Measurements from ENCODE around the gene CYB5A. TPM values are rescaled to one million over a fixed set of nuclear protein-coding genes. Genes with fewer than 3 reads are reported as not detected.

Gene CYB5A
- total RNA-seq, 2 experiments from 2014 or later = 48.5 to 51.5 TPM

- Mint-ChIP-seq H3K27ac (peak overlapping the region; percentile 66), H3K36me3 (peaks cover 2% of the 10 kb centered on the region), H3K4me1 (peaks cover 25% of the 10 kb centered on the region), H3K4me3 (no peak overlapping the region), H3K27me3 (no peaks in the 10 kb centered on the region), H3K9me3 (no peaks in the 10 kb centered on the region)
- no peak for DNase-seq
Measured at GRCh38 chr18:74251297-74252038, 40.3 kb downstream of the CYB5A start.

DNA sequence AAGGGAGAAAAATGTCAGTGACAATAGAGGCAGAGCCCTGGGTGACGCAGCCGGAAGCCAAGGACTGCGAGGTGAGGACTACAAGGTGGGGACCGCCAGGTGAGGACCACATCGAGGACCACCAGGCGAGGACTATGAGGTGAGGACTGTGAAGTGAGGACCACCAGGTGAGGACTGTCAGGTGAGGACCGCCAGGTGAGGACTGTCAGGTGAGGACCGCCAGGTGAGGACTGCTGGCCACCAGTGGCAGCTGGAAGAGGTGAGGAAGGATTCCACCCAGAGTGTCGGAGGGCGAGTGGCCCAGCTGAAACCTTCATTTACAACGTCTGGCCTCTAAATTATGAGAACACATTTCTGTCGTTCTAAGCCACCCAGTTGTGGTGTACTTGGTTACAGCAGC is 41.6 kb downstream of the CYB5A start:
- Mint-ChIP-seq H3K27me3 (no peaks in the 10 kb centered on the region), H3K9me3 (no peaks in the 10 kb centered on the region), H3K36me3 (peaks cover 2% of the 10 kb centered on the region), H3K4me3 (no peak overlapping the region), H3K27ac (no peak overlapping the region), H3K4me1 (peaks cover 25% of the 10 kb centered on the region)
- DNase-seq = no peak

DNA sequence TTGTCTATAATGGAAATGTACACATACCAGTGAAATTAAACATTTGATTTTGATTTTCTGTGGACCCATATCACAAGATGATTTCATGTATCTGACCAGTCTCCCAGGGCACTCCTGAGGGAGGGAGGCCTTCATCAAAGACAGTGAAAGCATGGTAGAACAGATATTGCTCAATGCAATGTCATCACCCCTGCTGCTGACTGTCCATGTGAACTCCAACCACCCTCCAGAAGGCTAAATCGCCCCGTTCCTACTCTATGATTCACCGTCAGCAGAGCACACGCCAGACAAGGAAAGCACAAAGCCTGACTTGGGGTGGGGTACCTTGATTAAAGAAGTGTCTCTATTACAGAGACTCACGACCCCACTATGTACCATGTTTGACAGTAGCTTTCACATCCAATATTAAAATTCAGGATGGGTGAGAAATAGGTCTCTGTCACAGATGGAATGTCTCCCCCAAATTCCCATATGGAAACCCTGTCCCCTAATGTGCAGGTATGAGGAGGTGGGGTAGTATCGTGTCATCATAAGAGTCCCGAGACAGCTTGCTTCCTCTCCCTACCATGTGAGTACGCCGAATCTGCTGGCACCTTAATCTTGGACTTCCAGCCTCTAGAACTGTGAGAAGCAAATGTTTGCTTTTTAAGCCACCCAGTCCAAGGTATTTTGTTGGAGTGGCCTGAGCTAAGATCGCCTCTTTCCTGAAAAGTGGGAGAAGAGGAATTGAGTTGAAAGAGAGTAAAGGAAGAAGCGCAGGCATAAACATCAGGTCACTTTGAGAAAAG is 42.4 kb downstream of the CYB5A start:
- Mint-ChIP-seq H3K9me3 (no peaks in the 10 kb centered on the region), H3K4me3 (no peak overlapping the region), H3K27me3 (no peaks in the 10 kb centered on the region), H3K36me3 (peaks cover 2% of the 10 kb centered on the region), H3K27ac (no peak overlapping the region), H3K4me1 (peaks cover 22% of the 10 kb centered on the region)
- no peak for DNase-seq

- Mint-ChIP-seq H3K27me3 (peaks cover 3% of the 10 kb centered on the region), H3K9me3 (no peaks in the 10 kb centered on the region), H3K36me3 (peaks cover 2% of the 10 kb centered on the region), H3K4me1 (peaks cover 22% of the 10 kb centered on the region), H3K27ac (no peak overlapping the region), H3K4me3 (no peak overlapping the region)
- peak; percentile 26 for DNase-seq
Measured at GRCh38 chr18:74248595-74248994, 43.2 kb downstream of the CYB5A start.

GRCh38 chr18:74248189-74248588 is 43.6 kb downstream of the CYB5A start:
- H3K4me3 Mint-ChIP-seq = no peak overlapping the region
- peaks cover 22% of the 10 kb centered on the region for H3K4me1 Mint-ChIP-seq
- peaks cover 2% of the 10 kb centered on the region for H3K36me3 Mint-ChIP-seq
- peak overlapping the region; percentile 13 for H3K27ac Mint-ChIP-seq
- no peak for DNase-seq
- no peaks in the 10 kb centered on the region for H3K9me3 Mint-ChIP-seq
- H3K27me3 Mint-ChIP-seq = peaks cover 3% of the 10 kb centered on the region

- H3K9me3 Mint-ChIP-seq = no peaks in the 10 kb centered on the region
- H3K36me3 Mint-ChIP-seq = no peaks in the 10 kb centered on the region
- no peak overlapping the region for H3K4me3 Mint-ChIP-seq
- H3K4me1 Mint-ChIP-seq = peaks cover 12% of the 10 kb centered on the region
- no peak for DNase-seq
- H3K27ac Mint-ChIP-seq = no peak overlapping the region
- H3K27me3 Mint-ChIP-seq = peaks cover 7% of the 10 kb centered on the region
Measured at GRCh38 chr18:74244554-74244953, 47.2 kb downstream of the CYB5A start.

DNA sequence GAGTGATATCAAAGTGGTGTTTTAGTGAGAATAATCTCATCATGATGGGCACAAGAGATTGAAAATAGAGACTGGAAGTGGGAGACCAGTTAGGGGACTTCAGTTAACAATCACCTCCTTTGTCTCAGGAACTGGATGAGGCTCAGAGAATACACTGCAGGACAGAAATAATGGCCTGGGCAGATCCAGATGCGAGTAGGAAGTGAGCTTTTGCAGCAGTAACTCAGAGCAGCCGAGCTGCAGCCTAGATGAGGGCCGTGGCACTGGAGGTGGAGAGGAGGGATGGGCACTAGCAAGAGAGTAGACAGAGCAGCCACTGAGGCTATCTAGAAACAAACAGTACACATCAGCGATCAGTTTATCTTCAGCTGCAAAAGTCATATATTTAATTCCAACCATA is 48.6 kb downstream of the CYB5A start:
- Mint-ChIP-seq H3K36me3 (no peaks in the 10 kb centered on the region), H3K27ac (no peak overlapping the region), H3K9me3 (no peaks in the 10 kb centered on the region), H3K27me3 (peaks cover 7% of the 10 kb centered on the region), H3K4me1 (peaks cover 2% of the 10 kb centered on the region), H3K4me3 (no peak overlapping the region)
- no peak for DNase-seq

- H3K27ac Mint-ChIP-seq = no peak overlapping the region
- no peak overlapping the region for H3K4me3 Mint-ChIP-seq
- no peaks in the 10 kb centered on the region for H3K4me1 Mint-ChIP-seq
- H3K9me3 Mint-ChIP-seq = no peaks in the 10 kb centered on the region
- H3K36me3 Mint-ChIP-seq = no peaks in the 10 kb centered on the region
- no peak for DNase-seq
- H3K27me3 Mint-ChIP-seq = peaks cover 7% of the 10 kb centered on the region
Measured at GRCh38 chr18:74242438-74243096, 49.2 kb downstream of the CYB5A start.

- Mint-ChIP-seq H3K27ac (no peak overlapping the region), H3K27me3 (peaks cover 10% of the 10 kb centered on the region), H3K4me3 (no peak overlapping the region), H3K36me3 (no peaks in the 10 kb centered on the region), H3K4me1 (no peaks in the 10 kb centered on the region), H3K9me3 (no peaks in the 10 kb centered on the region)
- DNase-seq = no peak
Measured at GRCh38 chr18:74241970-74242369, 49.8 kb downstream of the CYB5A start.

DNA sequence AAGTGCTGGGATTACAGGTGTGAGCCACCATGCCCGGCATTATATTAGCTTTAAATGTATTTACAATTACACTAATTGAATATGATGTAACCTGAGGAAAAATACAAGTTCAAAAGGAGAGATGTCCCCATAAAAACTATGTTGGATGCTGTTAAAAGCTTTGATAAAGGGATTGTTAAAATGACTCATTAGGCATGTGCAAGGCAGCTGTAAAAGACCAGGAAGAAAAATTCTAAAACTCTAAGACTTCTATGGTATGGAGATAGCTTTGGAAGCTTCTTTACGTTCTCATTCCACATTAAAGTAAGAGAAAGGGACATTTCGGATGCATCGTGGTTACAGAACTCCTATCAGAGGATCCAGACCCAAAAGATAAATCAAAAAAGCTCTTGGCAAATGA is 50.3 kb downstream of the CYB5A start:
- no peak overlapping the region for H3K27ac Mint-ChIP-seq
- DNase-seq = no peak
- peaks cover 11% of the 10 kb centered on the region for H3K27me3 Mint-ChIP-seq
- no peak overlapping the region for H3K4me3 Mint-ChIP-seq
- no peaks in the 10 kb centered on the region for H3K9me3 Mint-ChIP-seq
- no peaks in the 10 kb centered on the region for H3K4me1 Mint-ChIP-seq
- H3K36me3 Mint-ChIP-seq = no peaks in the 10 kb centered on the region

GRCh38 chr18:74239567-74239966 is 52.2 kb downstream of the CYB5A start:
- no peak overlapping the region for H3K27ac Mint-ChIP-seq
- no peak for DNase-seq
- peaks cover 11% of the 10 kb centered on the region for H3K27me3 Mint-ChIP-seq
- H3K4me3 Mint-ChIP-seq = no peak overlapping the region
- no peaks in the 10 kb centered on the region for H3K9me3 Mint-ChIP-seq
- no peaks in the 10 kb centered on the region for H3K4me1 Mint-ChIP-seq
- H3K36me3 Mint-ChIP-seq = no peaks in the 10 kb centered on the region

DNA sequence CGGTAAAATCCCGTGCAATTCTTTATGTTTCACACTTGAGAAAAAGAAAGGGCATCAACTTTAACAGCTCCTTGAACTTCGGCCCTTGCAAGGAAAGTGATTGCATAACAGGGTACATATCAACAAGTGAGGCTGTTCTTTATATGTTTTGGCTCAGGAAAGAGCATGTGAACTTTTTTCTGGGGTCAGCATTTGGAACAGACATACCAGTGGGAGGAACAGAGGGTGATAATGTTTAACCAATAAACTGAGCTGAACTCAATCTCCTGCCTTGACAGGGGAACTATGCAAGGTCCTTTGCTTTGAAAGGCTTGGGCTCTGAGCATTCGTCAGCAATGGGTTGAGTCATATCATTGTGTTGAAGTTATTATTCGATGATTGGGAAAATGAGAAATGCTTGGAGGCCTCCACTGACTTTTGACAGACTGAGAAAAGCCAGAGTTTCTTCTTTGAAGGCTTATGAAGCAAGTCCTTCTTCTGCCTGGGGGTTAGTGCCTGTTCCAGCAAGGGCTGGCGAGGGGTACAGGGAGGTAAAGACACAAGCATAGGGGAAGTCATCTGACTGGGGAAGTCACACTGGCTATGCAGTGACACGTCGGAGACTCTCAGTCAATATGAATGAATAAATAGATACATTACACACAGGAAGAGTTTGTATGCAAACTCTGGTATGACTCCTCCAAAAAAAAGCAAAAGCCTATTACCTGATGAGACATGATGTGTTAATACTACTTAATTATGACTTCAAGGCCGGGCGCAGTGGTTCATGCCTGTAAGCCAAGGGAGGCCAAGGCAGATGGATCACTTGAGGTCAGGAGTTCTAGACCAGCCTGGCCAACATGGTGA is 57.2 kb downstream of the CYB5A start:
- DNase-seq = no peak
- no peaks in the 10 kb centered on the region for H3K36me3 Mint-ChIP-seq
- H3K27ac Mint-ChIP-seq = no peak overlapping the region
- no peak overlapping the region for H3K4me3 Mint-ChIP-seq
- peaks cover 9% of the 10 kb centered on the region for H3K27me3 Mint-ChIP-seq
- H3K4me1 Mint-ChIP-seq = no peaks in the 10 kb centered on the region
- no peaks in the 10 kb centered on the region for H3K9me3 Mint-ChIP-seq

DNA sequence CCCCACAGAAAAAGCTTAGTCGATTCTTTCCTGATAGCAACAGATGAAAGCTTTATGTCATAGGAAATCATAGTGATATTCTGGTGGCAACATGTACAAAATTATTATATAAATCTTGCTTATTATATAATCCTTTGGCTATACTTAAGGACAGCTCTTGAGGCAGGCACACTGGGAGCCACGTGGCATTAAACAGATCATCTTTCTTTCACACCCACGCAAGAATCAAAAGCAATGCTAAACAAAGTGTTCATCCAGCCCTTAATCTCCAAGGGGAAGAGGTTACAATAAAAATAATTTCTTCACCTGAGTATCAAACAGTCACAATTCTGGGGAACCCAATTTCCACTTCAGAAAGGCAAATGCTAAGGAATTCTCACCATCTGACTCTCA is 57.8 kb downstream of the CYB5A start:
- Mint-ChIP-seq H3K27me3 (peaks cover 9% of the 10 kb centered on the region), H3K4me1 (no peaks in the 10 kb centered on the region), H3K9me3 (no peaks in the 10 kb centered on the region), H3K4me3 (no peak overlapping the region), H3K27ac (no peak overlapping the region), H3K36me3 (no peaks in the 10 kb centered on the region)
- no peak for DNase-seq

DNA sequence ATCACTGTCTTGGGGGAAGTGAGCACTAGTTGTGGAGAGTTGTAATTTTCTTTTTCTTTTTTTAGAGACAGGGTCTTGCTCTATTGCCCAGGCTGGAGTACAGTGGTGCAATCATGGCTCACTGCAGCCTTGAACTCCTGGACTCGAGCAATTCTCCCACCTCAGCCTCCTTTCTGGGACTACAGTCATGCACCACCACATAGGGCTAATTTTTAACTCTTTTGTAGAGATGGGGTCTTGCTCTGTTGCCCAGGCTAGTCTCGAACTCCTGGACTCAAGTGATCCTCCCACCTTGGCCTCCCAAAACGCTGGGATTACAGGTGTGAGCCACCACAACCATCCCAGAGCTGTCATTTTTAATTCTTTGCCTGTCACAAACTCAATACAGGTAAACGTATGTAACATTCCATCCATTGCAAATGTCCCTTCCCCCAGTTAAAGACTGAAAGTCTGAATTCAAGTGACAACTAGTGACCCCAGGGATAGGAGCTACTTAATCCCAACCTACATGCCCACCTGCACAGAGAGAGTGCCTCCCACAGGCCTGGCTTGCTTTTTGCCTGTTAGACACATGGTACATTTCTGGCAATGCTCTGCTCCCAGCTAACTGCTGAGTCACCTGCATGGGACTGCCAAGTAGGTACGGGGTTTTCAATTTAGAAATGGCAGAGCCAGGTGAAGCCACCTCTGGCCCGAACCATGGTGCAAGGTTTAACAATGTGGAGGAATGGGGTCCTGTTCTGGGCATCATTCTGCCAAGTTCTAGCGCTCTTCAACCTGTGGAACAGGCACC is 60.6 kb downstream of the CYB5A start:
- Mint-ChIP-seq H3K27ac (no peak overlapping the region), H3K4me3 (no peak overlapping the region), H3K36me3 (no peaks in the 10 kb centered on the region), H3K9me3 (no peaks in the 10 kb centered on the region), H3K4me1 (no peaks in the 10 kb centered on the region), H3K27me3 (peaks cover 4% of the 10 kb centered on the region)
- no peak for DNase-seq

Measured in activated naive CD8-positive, alpha-beta T cell treated with anti-CD3 and anti-CD28 coated beads for 36 hours (primary cell).